Frontal cortex (tissue), 4 donors: ENCODE results near the gene CEP104. TPM values are rescaled to one million over a fixed set of nuclear protein-coding genes. Genes with fewer than 3 reads are reported as not detected.

Source experiments
- DNase-seq, 2 donors: peaks; one replicate each; pipeline ENCODE4 v3.0.0; 2012; ENCODE audit warnings: low spot score in 2 of 2
- FAIRE-seq: peaks from 2 replicates; lab custom pipeline; 2012; peaks lifted over from hg19 to GRCh38; lab: Jason Lieb, UNC
- total RNA-seq: library from RNA; depleted of rRNA; stranded (reverse); fragments of >200 nt; gene quantifications from one replicate; pipeline ENCODE4 v1.2.3, GENCODE V29; 2014
- donor health status: control.
- donor health status: control.
- donor health status: control.

The CEP104 gene
- total RNA-seq, 1 donor from 2014 or later = 21.6 TPM

DNA sequence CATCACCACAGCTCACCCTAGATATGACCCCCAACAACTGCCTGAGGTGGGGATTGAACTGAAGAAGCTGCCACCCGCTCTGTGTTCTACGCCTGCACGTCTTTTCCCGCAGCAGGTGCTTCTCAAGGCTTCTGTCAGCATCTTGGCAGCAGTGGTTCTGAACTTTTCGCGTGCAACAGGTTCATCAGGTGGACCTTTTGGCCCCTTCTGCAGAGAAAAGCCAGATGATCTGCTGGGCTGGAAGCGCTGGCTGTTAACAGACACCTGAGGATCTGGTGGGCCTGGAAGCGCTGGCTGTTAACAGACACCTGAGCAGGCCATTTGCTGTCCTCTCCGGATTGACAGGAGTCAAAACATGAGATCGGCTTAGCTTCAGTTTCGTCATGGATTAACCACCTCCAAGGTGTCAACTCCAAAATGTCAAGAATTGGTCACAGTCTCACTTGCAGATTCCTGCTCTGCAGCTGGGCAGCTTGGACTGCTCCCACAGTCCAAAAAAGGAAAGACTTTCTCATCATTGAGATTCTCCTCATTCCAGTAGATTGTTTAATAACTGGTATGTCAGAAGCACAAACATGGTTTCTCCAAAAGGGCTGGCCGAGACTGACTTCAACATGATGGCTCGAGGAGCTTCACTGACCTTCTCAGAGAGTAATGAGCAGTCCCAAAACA lies 38.4 kb upstream of the CEP104 start:
- FAIRE-seq (no peak), DNase-seq (no peak)

DNA sequence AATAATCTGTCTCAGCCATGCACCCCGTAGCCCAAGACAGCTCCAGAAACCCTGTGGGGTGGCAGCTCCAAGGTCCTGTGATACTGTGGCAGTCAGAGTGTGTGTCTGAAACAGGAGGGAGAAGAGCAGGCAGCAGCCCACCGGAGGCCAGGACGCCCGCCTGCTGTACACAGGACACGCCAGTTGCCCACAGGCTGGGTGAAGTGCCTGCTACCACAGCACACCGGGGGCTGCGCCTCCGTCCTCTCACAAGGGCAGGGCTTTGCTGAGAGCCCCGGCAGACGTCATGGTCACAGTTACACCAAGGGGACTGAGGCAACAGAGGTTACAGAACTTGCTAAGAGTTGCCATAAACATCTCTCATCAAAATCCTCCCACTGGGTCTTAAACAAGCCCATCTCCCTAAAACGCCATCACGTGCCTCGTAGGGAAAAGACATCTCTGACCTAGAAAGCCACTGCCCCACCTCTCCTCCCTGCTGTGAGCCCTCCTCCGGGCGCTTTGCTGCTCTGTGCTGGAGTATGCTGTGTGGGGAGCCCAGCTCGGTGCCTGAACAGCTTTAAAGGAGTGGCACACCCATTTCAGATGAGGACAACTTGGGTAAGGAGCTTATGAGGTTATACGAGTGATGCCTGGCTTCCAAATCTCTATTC lies 37.7 kb upstream of the CEP104 start:
- DNase-seq = no peak
- no peak for FAIRE-seq

DNA sequence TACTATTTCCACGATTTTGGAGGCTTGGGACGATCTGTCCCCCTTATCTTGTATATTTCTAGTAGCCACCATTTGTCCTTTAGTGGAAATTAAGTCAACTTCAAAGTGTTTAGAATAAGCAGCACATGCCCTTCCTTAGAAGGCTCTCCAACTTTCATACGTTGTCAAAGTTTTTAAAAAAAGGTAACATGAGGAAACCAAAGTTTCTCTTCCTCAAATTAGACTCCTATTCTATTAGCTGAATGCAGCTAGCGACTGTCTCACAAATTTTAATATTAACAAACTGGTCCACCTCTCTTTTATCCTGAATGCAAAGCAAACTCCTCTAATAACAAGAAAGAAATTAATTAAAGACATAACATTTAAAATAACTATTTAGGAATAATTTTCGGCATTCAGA lies 36.2 kb upstream of the CEP104 start:
- DNase-seq (no peak), FAIRE-seq (no peak)

DNA sequence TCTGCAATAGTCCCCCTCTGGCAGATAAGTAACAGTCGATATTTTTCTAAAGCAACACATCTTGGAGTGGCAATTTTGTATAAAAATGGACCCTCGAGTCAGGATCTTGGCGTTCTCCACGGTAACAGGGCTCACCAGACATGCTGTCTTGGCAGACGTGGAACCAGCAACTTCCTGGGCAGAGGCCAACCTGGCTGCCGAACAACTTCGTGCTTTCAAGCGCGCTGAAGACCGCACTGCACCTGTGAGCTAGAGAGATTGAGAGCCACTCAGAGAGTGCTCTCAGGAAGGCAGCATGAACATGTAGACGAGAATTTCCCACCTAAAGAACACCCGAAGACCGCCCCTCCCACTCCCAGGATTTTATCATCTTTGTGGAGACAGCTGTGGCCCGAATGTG lies 35.7 kb upstream of the CEP104 start:
- FAIRE-seq (no peak), DNase-seq (no peak)

DNA sequence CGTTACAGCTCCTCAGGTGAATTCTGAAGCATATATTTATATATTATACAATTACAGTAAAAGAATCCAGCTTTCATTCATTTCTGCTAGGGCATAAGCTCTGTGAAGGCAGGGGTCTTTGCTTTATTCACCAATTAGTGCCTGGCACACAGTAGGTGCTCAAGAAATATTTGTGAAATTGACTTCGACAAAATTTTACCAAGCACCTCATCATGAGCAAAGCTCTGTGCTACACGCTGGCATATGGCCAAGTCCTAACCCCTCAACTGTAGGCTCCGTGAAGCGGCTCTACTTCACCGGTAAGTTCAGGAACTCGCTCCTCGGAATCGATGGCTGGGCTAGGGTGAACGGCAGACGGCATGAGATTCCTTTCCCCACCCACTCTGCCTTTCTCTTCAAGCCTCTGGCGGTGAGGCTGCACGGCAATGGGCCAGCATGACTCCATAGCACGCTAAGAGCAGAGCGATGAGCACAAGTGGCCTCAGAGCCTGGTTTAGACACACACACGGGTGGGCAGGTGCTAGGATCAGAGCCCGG lies 34.4 kb upstream of the CEP104 start:
- no peak for FAIRE-seq

DNA sequence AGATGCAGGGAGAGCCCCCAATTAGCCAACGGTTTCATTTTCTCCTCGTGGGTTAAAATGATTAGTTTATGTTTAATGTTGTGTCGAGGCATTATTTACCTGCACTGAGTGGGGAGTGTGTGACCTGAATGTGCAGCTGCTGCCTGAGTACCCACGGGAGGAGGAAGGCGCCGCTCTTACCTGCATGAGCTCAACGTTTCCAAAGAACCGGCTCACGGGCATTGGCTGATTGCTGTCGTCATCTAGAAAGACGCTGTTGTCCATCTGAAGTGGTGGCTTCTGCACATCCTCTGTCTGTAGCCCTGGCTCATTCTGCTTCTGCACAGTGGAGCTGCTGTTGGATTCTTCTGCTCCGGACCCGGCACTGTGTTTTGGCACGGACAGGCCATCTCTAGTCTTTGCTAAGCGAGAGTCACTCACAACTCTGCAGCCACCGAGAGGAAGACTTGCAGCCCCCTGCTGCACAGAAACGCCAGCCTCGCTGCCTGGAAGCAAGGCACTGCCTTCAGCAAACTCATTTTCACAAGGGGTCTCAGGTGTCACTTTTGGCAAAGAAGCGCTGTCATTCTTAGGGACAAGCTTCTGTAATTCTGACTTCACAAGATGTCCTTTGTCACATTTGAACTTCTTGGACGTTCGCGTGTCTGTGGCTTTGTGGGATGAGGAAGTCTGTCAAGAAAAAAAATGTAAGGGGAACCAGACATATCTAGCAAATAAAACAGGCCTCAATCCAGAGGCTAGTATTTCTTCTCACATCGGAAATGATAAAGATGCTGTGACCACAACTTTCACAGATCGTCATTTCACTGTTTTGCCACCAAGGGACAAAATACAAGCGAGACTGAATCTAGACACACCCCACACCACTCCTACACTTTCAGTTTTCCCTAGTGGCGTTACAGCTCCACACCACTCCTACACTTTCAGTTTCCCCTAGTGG lies 33.6 kb upstream of the CEP104 start:
- FAIRE-seq = no peak
- no peak for DNase-seq

More for the DNA sequence above, 34.4 kb upstream of the CEP104 start:
- DNase-seq = no peak

DNA sequence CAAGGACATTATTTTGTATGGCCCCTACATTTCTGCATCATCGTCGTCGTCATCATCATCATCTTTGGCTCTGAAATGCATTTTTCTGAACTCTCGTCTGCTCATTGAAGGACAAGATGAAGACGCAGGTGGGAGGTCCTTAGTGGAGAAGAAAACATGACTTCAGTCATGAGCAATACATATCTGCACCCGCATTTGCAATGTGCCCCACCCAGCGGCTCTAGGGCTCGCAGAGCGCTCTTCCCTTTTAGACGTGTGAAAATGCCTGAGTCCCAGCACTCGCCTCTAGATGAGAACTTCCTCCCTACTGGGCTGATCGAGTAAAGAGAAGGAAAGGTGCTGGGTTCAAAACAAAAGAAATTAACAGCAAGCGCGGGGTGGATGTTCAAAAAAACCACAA lies 32.9 kb upstream of the CEP104 start:
- DNase-seq (no peak), FAIRE-seq (no peak)

DNA sequence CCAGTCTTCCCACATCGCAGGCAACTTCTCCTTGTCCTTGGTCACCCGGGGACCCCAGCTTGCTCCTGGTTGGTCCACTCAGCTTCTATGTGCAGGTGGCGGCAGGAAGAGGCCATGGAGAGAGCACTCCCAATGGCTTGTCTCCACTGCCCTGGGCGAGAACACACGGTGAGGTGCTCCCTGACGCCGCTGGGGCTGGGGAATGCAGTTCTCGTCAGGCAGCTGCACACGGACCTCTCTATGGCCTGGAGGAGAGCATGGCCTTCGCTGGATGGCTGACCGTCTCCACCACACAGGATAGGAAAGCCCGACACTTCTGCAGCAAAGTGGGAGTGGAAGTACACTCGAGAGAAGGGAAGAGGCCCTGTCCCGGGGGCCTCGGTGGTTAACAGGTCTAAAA lies 31.3 kb upstream of the CEP104 start:
- DNase-seq = no peak
- no peak for FAIRE-seq

DNA sequence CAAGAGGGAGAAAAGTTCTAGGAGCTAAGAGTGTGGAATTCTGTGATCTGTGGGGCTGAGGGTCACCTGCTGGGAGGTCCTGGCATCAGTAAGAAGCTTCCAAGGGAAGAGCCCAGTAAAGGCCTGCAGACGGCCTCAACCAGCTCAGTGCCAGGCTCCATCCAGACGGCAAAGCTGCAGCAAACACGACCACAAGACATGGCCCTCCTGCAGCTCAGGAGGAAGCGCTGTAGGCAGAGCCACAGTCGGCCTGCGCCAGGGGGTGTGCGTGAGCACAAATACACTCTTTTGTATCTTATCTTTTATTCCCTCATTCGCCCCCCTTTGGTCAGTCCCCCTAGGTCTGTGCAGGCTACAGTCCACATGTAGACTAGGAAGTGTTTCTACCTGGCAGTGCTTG lies 29.7 kb upstream of the CEP104 start:
- FAIRE-seq (no peak), DNase-seq (no peak)

DNA sequence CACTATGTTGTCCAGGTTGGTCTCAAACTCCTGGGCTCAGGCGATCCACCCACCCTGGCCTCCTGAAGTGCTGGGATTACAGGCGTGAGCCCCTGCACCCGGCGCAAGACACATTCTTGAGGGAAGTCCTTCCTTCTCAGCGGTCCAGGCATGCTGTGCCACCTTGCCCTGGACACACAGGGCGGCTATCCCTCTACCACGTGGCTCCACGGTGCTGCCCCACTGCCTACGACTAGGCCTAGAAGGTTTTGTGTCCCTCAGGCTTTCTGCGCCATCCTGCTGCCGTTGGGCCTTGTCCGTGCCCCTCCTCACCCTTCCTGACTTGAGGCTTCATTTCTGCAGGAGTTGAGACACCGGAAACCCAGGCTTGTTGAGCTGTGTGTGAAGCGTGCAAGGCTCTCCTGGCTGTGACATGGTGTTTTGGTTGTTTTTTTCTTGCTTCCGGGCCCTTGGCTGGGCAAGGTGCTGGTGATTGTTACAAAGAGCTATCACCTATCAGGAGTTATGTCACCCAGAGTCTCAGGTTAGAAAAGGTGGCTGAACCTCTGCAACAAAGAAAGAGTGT lies 29.2 kb upstream of the CEP104 start:
- DNase-seq = no peak
- no peak for FAIRE-seq

DNA sequence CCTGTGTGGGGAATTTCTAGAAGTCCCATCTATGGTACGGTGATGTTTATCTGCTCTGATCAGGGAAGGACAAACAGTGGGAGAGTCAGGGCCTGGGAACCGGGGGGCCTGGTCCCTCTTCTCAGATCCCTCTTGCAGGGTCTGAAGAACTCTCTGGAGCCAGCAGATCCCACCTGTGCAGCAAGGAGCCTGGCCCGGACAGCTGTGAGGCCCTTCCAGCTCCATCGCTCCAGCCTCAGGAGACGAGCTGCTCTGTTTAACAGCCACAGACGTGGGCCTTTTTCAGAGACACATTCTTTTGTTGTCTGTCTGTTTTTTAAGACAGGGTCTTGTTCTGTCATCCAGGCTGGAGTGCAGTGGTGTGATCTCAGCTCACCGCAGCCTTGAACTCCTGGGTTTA lies 28.6 kb upstream of the CEP104 start:
- FAIRE-seq (no peak), DNase-seq (no peak)

DNA sequence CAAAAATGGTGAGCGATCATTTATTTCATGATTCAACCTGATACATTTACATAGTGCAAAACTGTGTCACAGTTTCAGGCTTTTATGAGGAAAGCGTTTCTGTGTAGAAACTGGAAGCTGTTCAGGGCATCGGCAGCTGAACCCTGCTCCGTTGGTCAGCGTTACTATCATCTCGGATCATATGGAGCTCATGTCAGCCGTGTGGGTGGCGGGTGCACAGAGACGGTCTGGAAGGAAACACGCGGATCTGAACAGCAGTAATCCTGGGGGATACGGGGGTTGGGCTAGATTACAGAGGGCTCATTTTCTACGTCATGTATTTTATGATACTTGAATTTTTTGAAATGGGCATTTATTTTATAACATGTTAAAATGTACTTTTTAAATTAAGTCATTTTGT lies 28.0 kb upstream of the CEP104 start:
- no peak for FAIRE-seq
- no peak for DNase-seq

DNA sequence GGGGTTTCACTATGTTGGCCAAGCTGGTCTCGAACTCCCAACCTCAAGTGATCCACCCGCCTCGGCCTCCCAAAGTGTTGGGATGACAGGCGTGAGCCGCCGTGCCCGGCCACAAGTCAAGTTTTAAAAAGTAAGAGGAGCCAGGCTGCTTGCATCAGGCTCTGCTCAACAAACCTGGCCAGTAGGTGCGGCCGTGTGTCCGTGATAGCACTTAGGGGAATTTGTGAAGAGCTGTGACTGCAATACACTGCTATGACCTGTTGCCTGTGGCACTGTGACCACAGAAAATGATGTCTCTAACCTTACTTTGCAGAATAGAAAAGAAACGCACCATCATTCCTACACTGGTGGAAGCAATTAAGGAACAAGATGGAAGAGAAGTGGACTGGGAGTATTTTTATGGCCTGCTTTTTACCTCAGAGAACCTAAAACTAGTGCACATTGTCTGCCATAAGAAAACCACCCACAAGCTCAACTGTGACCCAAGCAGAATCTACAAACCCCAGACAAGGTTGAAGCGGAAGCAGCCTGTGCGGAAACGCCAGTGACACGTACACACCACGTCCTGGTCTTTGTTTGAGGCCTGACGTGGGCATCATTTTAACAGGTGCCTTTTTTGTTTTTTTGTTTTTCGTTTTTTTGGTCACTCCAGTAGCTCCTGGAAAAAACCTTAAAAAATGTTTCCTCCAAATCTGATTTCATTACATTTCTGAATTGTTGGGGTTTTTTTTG lies 26.3 kb upstream of the CEP104 start:
- DNase-seq = no peak
- no peak for FAIRE-seq

DNA sequence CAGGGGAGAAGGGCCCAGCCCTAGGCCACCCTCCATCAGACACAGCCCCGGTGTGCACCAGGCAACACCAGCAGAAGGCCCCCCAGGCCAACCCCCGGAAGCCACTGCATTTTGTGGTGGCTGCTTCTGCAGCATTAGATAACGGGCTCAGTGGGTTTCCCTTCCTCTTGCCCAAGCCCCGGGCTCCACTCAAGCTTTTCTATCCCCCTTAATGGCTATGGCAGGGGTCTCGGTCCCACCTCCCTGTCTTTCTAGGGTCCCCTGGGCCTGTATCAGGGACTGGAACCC lies 24.1 kb upstream of the CEP104 start:
- FAIRE-seq (no peak), DNase-seq (no peak)

DNA sequence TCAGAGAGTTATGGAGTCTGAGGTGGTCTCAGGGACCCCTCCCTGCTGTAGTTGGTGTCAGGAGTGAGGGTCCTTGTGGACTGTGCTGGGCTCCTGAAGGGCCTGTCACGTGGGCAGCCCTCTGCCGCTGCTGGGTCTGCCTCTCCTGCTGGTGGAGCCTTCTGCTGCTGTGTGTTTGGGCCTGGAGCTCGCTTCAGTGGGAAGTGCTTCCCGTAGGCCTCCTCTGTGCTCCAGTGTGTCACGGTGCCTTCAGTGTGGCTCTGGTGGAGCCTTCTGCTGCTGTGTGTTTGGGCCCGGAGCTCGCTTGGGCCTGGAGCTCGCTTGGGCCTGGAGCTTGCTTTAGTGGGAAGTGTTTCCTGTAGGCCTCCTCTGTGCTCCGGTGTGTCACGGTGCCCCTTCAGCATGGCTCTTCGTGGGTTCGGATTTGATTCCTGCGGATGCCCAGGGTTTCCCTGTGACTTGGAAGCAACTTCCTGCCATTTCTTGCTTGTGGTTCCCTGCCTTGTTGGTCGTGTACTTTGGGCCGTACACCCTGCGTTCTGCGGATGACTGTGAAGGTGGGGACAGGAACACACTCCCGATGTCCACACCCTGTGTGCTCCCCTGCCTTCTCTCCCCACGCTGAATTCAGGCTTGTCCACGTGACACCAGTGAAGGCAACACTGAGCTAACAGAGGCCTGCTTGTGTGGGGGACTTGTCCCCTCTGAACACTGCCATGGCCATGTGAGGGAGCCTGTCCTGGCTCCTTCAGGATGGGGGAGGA lies 23.6 kb upstream of the CEP104 start:
- FAIRE-seq (no peak), DNase-seq (no peak)

DNA sequence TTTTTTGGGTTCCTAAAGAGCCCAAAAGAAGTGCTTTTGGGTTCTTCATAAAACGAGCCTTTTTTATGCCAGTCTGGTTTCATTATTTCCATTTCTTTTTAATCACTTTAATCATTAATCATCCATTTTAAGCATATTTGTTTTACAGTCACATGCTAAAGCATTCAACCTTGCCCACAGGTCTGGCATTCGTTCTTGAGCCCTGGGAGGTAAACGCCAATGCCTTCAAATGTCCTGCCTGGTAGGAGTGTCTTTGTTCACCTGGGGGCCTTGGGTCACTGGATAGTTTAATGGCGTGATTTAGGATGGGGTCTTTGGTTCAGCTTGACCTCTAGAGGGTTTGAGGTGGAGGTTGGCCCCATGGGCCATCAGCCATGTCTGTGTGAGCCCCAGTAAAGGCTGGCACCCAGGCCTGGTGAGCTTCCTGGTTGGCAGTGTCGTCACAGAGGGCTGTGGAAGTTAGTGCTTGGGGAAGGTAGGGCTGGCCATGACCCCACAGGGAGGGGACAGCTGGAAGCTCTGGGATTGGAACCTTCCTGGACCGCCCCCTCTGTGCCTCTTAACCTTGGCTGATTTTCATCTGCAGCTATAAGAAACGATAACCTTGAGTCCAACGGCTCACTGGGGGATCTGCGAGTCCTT lies 22.9 kb upstream of the CEP104 start:
- FAIRE-seq = no peak
- no peak for DNase-seq

DNA sequence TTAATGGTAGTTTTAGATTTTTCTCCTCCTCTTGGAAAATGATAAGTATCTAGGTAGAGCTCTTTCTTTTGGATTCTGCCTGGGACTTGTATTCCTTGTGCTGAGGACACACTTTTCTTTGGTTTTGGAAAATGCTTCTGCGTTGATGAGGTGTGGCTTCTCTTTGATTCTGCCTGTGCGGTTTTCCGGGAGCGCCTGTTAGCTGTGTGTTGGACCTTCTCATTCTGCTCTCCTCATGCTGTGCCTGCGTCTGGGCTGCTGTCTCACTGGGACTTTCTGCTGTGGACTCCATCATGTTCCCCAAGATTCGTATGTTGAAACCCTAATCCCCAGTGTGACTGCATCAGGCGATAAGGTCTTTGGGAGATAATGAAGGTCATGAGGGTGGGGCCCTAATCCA lies 22.1 kb upstream of the CEP104 start:
- no peak for FAIRE-seq

DNA sequence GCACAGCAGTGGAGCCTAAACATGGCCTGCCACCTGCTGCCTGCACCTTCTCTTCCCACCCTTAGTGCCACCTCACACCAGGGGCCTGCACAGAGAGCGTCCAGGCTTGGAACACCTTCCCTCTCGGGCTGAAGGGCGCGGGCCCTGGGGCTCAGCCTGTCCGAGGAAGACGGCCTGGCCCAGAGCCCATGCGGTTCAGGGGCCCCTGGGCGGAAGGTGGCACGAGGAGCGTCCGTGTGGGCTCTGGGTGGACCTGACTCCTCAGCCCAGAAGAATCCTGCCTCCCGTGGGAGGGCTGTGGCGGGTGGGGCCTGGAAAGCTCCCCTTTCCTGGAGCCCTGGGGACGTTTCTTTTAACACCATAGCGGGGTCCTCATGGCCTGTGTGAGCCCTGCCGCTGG lies 19.7 kb upstream of the CEP104 start:
- no peak for DNase-seq
- no peak for FAIRE-seq

More for the DNA sequence above, 22.1 kb upstream of the CEP104 start:
- DNase-seq = no peak

DNA sequence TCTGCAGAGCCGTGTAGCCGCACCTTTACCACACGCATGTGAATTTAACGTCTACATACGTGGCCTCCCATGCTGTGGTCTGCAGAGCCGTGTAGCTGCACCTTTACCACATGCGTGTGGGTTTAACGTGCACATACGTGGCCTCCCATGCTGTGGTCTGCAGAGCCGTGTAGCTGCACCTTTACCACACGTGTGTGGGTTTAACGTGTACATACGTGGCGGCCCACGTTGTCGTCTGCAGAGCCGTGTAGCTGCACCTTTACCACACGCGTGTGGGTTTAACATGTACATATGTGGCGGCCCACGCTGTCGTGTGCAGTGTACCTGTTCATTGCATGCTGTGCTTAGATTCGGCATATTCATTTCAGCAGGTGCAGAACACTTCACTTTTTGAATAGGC lies 17.7 kb upstream of the CEP104 start:
- no peak for FAIRE-seq

More for the DNA sequence above, 17.7 kb upstream of the CEP104 start:
- no peak for DNase-seq
